Activated B cell treated with CpG ODN at 0.5 μM for 24 hours (primary cell): ENCODE data around the gene MATCAP1. TPM values are rescaled to one million over a fixed set of nuclear protein-coding genes. Genes with fewer than 3 reads are reported as not detected.

Experiments
- ATAC-seq: fragments of 200-7000 bp; cut with Tn5 transposase; one replicate; pipeline ENCODE4 v1.10.0; 2021; ENCODE audit warnings: low read depth, mild to moderate bottlenecking, moderate library complexity
- CTCF ChIA-PET: fragments of 350-600 bp; sonication (Branson Sonifier 250); formaldehyde crosslinking; loops from one replicate; lab custom pipeline; 2021; ENCODE audit warnings: antibody characterized with exemption; lab: Charles Lee
- POLR2A ChIA-PET: fragments of 350-600 bp; sonication (Branson Sonifier 250); formaldehyde crosslinking; loops from one replicate; lab custom pipeline; 2021; ENCODE audit warnings: antibody characterized with exemption; lab: Charles Lee
- DNase-seq: peaks from one replicate; pipeline ENCODE4 v3.0.0; 2022
- H3K27ac Mint-ChIP-seq: one replicate; pipeline ENCODE4 v1.8.0; 2020; ENCODE audit warnings: mixed read lengths
- H3K27me3 Mint-ChIP-seq: one replicate; pipeline ENCODE4 v1.8.0; 2021; ENCODE audit warnings: mixed read lengths
- H3K36me3 Mint-ChIP-seq: one replicate; pipeline ENCODE4 v1.8.0; 2021; ENCODE audit warnings: low read depth, mixed read lengths
- H3K4me1 Mint-ChIP-seq: one replicate; pipeline ENCODE4 v1.8.0; 2021; ENCODE audit warnings: mixed read lengths
- H3K4me3 Mint-ChIP-seq: one replicate; pipeline ENCODE4 v1.8.0; 2020; ENCODE audit warnings: mild to moderate bottlenecking, mixed read lengths
- H3K9me3 Mint-ChIP-seq: one replicate; pipeline ENCODE4 v1.8.0; 2020; ENCODE audit warnings: mixed read lengths
- CTCF ChIP-seq: fragments of 200-600 bp; IDR thresholded peaks from one replicate; pipeline ENCODE4 v1.8.0; 2022; ENCODE audit warnings: antibody characterized with exemption, mild to moderate bottlenecking
- intact Hi-C: fragments of 100-400 bp; cut with micrococcal nuclease; formaldehyde crosslinking; loops from one replicate; pipeline ENCODE4 v1.15.1; 2024
- total RNA-seq: library from RNA; stranded (reverse); gene quantifications from 2 replicates; pipeline ENCODE4 v1.2.3, GENCODE V29; 2022

Gene MATCAP1
- total RNA-seq, 1 donor from 2014 or later, result 18.7 TPM

DNA sequence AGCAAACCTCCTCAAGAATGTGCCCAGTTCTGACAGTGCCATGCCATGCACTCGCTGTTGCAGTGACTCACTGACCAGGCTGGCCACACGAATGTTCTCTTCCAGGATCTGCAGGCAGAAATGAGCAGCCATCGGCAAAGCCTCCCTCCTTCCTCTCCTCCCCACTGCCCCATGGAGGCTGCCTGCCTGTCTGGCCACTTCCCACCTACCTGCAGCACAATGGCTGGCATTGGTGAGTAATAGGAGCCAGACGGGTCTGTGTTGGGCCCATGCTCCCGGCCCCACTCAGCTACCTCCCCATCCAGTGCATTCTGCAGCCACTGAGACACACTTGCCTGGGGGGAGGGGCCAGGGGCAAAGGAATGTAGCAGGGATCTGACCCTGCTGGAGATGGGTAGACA, 2.8 kb upstream of the MATCAP1 start:
- Mint-ChIP-seq H3K27me3 (peaks cover 8% of the 10 kb centered on the region), H3K36me3 (no peaks in the 10 kb centered on the region), H3K9me3 (no peaks in the 10 kb centered on the region), H3K4me1 (peaks cover 17% of the 10 kb centered on the region), H3K4me3 (peak overlapping the region; percentile 32), H3K27ac (no peak overlapping the region)
- DNase-seq (no peak), ATAC-seq (no peak)
- ChIA-PET CTCF (interaction anchor here (1.5 kb wide), 1 partner anchor 31 kb away, joined by 4 read pairs; no protein-coding TSS in a partner anchor), POLR2A (interaction anchor here (0.7 kb wide), 1 partner anchor 312 kb away, joined by 4 read pairs; no protein-coding TSS in a partner anchor)
- intact Hi-C loops, result no loop called here
- TF ChIP-seq CTCF, result no peak

- Mint-ChIP-seq H3K9me3 (no peaks in the 10 kb centered on the region), H3K4me1 (peaks cover 14% of the 10 kb centered on the region), H3K27ac (peak overlapping the region; percentile 46), H3K36me3 (no peaks in the 10 kb centered on the region), H3K27me3 (peaks cover 8% of the 10 kb centered on the region), H3K4me3 (peak overlapping the region; percentile 85)
- ChIA-PET POLR2A (interaction anchor here (1.0 to 1.3 kb wide), 4 partner anchors 9 to 168 kb away, joined by 3 to 6 read pairs (median 4); partner anchors contain the start of genes FBXL8, TMEM208 and TRADD), CTCF (interaction anchor here (0.6 to 2.1 kb wide), 10 partner anchors 9 to 290 kb away, joined by 3 to 15 read pairs (median 10); partner anchors contain the start of genes FBXL8 and TRADD)
- intact Hi-C loops, result loop anchor here (1.0 kb wide), 3 partner anchors 168 to 231 kb away; no protein-coding TSS in a partner anchor
- DNase-seq (no peak), ATAC-seq (no peak)
- no peak for TF ChIP-seq CTCF
Observed at GRCh38 chr16:67185651-67186134, 1.9 kb upstream of the MATCAP1 start.

GRCh38 chr16:67184995-67185650, 1.4 kb upstream of the MATCAP1 start:
- Mint-ChIP-seq H3K4me1 (peaks cover 14% of the 10 kb centered on the region), H3K36me3 (no peaks in the 10 kb centered on the region), H3K27ac (peak overlapping the region; percentile 46), H3K9me3 (no peaks in the 10 kb centered on the region), H3K27me3 (peaks cover 8% of the 10 kb centered on the region), H3K4me3 (peak overlapping the region; percentile 85)
- POLR2A ChIA-PET, result interaction anchor here (1.0 to 1.3 kb wide), 5 partner anchors 7 to 167 kb away, joined by 3 to 6 read pairs (median 4); partner anchors contain the start of genes E2F4, FBXL8, TMEM208 and TRADD
- TF ChIP-seq CTCF, result no peak
- ATAC-seq, result peak; percentile 26
- intact Hi-C loops, result loop anchor here (1.0 kb wide), 3 partner anchors 168 to 231 kb away; no protein-coding TSS in a partner anchor
- DNase-seq, result peak; percentile 75
- CTCF ChIA-PET, result interaction anchor here (0.6 to 2.1 kb wide), 11 partner anchors 8 to 290 kb away, joined by 3 to 15 read pairs (median 9); partner anchors contain the start of genes FBXL8 and TRADD

DNA sequence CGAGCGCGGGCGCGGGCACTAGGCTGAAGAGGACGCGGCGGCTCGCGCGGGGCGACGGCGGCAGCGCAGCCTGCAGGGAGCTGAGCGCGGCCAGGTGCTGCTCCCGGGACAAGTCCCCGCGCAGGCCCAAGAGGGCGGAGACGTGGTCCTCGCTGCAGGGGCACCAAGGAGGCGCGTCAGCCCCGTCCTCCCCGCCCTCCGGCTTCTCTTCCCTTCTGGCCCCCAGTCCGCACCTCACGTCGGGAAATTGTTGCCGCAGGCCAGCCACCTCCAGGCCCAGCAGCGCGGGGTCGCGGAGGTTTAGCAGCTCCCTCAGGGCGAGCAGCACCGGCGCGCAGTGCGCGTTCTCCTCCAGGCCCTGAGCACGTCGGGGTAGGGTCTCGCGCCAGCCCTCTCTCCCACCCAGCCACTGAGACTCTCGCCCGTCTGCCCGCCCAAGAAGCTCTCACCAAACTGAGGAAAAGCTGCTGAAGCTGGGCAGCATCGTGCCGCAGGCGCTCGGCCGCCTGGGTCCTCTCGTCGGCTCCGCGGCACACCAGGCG, 761 bp upstream of the MATCAP1 start:
- ChIA-PET POLR2A (interaction anchor here (1.0 to 1.3 kb wide), 4 partner anchors 8 to 167 kb away, joined by 4 to 6 read pairs (median 4); partner anchors contain the start of genes E2F4, FBXL8, TMEM208 and TRADD), CTCF (interaction anchor here (0.7 to 2.1 kb wide), 9 partner anchors 8 to 230 kb away, joined by 3 to 15 read pairs (median 10); partner anchors contain the start of genes FBXL8 and TRADD)
- ATAC-seq, result no peak
- no peak for TF ChIP-seq CTCF
- Mint-ChIP-seq H3K9me3 (no peaks in the 10 kb centered on the region), H3K4me1 (peaks cover 14% of the 10 kb centered on the region), H3K27ac (no peak overlapping the region), H3K36me3 (no peaks in the 10 kb centered on the region), H3K4me3 (peak overlapping the region; percentile 85), H3K27me3 (peaks cover 8% of the 10 kb centered on the region)
- DNase-seq, result no peak
- intact Hi-C loops, result no loop called here
